Psoas muscle (tissue), 8 donors: Measurements from ENCODE around the gene HES7. TPM values are rescaled to one million over a fixed set of nuclear protein-coding genes. Genes with fewer than 3 reads are reported as not detected.
A peak's percentile ranks its signal among the peaks of the same experiment; 100 is the strongest.

Experiments used
- ATAC-seq, 4 donors: fragments of 200-7000 bp; cut with Tn5 transposase; one replicate each; pipeline ENCODE4 v1.9.1; 2020; ENCODE audit warnings: moderate library complexity in 3 of 4, mild to moderate bottlenecking in 2 of 4
- DNase-seq, 2 donors: peaks; one replicate each; pipeline ENCODE4 v3.0.0-alpha.2; 2020
- H3K27ac ChIP-seq: fragments of 200-600 bp; one replicate; pipeline ENCODE4 v1.8.0; 2022
- H3K27me3 ChIP-seq, 3 donors: fragments of 200-600 bp in 1 of 3; one replicate each; pipeline versions ENCODE4 v1.6.1 to v1.8.0; 2013 to 2022; ENCODE audit warnings: low read length in 2 of 3, mild to moderate bottlenecking in 2 of 3, moderate library complexity in 1 of 3; ENCODE audit not compliant: insufficient read depth in 3 of 3
- H3K36me3 ChIP-seq, 2 donors: fragments of 200-600 bp in 1 of 2; one replicate each; pipeline versions ENCODE4 v1.6.1 to v1.8.0; 2013 to 2022; ENCODE audit warnings: low read depth in 1 of 2, mild to moderate bottlenecking in 1 of 2, moderate library complexity in 1 of 2; ENCODE audit not compliant: insufficient read depth in 1 of 2
- H3K4me1 ChIP-seq: fragments of 200-600 bp; one replicate; pipeline ENCODE4 v1.8.0; 2022
- H3K4me3 ChIP-seq: fragments of 200-600 bp; one replicate; pipeline ENCODE4 v1.8.0; 2022; ENCODE audit warnings: mild to moderate bottlenecking
- H3K9me3 ChIP-seq: fragments of 200-600 bp; one replicate; pipeline ENCODE4 v1.8.0; 2022
- WGBS, 3 donors: extraction: QIAGEN DNeasy Blood & Tissue Kit; methylation state at CpG; one replicate each; pipeline versions ENCODE4 v1.1.6 to v1.1.7; 2013; 5-methylcytosine and 5-hydroxymethylcytosine counted together
- intact Hi-C, 2 donors: fragments of 100-400 bp; cut with DNase I; formaldehyde crosslinking; loops; one replicate each; pipeline versions ENCODE4 v1.11.0 to v1.14.2; 2022
- polyA plus RNA-seq, 3 donors: library from polyadenylated mRNA; stranded (reverse); fragments of 200-250 nt; gene quantifications; one replicate each; pipeline ENCODE4 v1.2.3, GENCODE V29; 2013
- total RNA-seq, 4 donors: library from RNA; stranded (reverse); fragmentation: NEBNext Ultra II Directional in 2 of 4; extraction: Animal tissue kit (Norgen Biotek cat#: 25700) in 2 of 4; gene quantifications; one replicate each; pipeline versions ENCODE4 v1.2.1 to v1.2.4, GENCODE V29; 2021 to 2023
- TF ChIP-seq, protein P1 (sequence below): fragments of 200-600 bp; IDR thresholded peaks from one replicate; pipeline ENCODE4 v1.8.0; 2022; ENCODE audit warnings: antibody characterized with exemption
- donor health status: healthy with polysubstance abuse.
- donor health status: DM: no; HTN: no; CAD: no; lungs with moderate emphysema.
- donor health status: Bipolar disorder and iron deficiency.
- donor health status: healthy.
- donor health status: DM: yes; HTN: yes; CAD: no.
- donor health status: DM: no; HTN: no; CAD: no.
- donor health status: DM: no; HTN: no; CAD: no.
- donor health status: DM: yes; HTN: yes; CAD: no.

The HES7 gene
- total and polyA plus RNA-seq, 7 donors: 0.10 to 0.30 TPM; not detected in 5

DNA sequence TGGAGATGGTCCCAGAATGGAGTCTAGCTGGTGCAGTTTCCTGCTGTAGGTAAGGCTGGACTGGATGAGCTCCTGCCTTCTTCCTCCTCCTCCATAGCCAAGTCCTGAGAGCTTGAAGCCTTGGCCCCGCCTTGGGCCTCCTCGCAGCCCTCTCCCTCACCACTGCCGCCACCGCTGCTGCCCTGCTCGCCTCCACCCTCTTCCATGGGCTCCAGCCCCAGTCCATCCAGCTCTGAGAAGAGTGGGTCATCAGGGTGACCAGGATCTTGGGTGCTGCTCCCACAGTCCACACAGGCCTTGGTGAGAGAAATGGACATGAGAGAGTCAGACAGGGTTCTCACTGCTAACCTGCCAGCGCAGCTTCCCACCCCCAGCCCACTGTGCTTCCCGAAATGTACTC, 17.1 kb upstream of the HES7 start:
- DNase-seq: peak in 1 of 2 donors; percentile 13
- TF ChIP-seq, protein P1, sequence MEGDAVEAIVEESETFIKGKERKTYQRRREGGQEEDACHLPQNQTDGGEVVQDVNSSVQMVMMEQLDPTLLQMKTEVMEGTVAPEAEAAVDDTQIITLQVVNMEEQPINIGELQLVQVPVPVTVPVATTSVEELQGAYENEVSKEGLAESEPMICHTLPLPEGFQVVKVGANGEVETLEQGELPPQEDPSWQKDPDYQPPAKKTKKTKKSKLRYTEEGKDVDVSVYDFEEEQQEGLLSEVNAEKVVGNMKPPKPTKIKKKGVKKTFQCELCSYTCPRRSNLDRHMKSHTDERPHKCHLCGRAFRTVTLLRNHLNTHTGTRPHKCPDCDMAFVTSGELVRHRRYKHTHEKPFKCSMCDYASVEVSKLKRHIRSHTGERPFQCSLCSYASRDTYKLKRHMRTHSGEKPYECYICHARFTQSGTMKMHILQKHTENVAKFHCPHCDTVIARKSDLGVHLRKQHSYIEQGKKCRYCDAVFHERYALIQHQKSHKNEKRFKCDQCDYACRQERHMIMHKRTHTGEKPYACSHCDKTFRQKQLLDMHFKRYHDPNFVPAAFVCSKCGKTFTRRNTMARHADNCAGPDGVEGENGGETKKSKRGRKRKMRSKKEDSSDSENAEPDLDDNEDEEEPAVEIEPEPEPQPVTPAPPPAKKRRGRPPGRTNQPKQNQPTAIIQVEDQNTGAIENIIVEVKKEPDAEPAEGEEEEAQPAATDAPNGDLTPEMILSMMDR: no peak
- intact Hi-C loops: loop anchor here in 1 of 2 donors (10.0 kb wide), 1 partner anchor 896 kb away; the partner anchor contains the start of gene GABARAP
- WGBS, 3 donors: 83 to 84% (median 84%) methylated on average over 7 of the region's 7 CpGs
- H3K36me3 ChIP-seq: peaks cover 10 to 70% of the 10 kb centered on the region in 2 donors
- no peaks in the 10 kb centered on the region for H3K9me3 ChIP-seq
- peaks cover 33% of the 10 kb centered on the region for H3K4me1 ChIP-seq
- ATAC-seq: no peak
- H3K27me3 ChIP-seq: no peaks in the 10 kb centered on the region
- peak overlapping the region; percentile 93 for H3K27ac ChIP-seq
- H3K4me3 ChIP-seq: no peak overlapping the region

GRCh38 chr17:8140065-8141029, 16.4 kb upstream of the HES7 start:
- DNase-seq (peak; percentile 33 to 72), ATAC-seq (peak in 3 of 4 donors; percentile 5 to 14 (median 11))
- intact Hi-C loops: loop anchor here in 1 of 2 donors (10.0 kb wide), 1 partner anchor 896 kb away; the partner anchor contains the start of gene GABARAP
- Histone ChIP-seq H3K9me3 (no peaks in the 10 kb centered on the region), H3K4me1 (peaks cover 33% of the 10 kb centered on the region), H3K36me3 (peaks cover 6 to 63% of the 10 kb centered on the region in 2 donors), H3K4me3 (no peak overlapping the region), H3K27me3 (no peaks in the 10 kb centered on the region), H3K27ac (peak overlapping the region; percentile 93)
- TF ChIP-seq, protein P1: no peak
- 55 to 70% (median 60%) methylated on average over 18 of the region's 18 CpGs for WGBS, 3 donors

GRCh38 chr17:8138672-8139371, 14.9 kb upstream of the HES7 start:
- intact Hi-C loops: loop anchor here (2.0 to 5.0 kb wide), 4 partner anchors 14 to 88 kb away; partner anchors contain the start of gene PER1 (in 1 of the 2)
- TF ChIP-seq, protein P1: peak; percentile 91
- Histone ChIP-seq H3K27ac (peak overlapping the region; percentile 93), H3K4me3 (peak overlapping the region; percentile 48), H3K4me1 (peaks cover 33% of the 10 kb centered on the region), H3K27me3 (no peaks in the 10 kb centered on the region), H3K36me3 (peaks cover 6 to 48% of the 10 kb centered on the region in 2 donors), H3K9me3 (no peaks in the 10 kb centered on the region)
- ATAC-seq: peak; percentile 81 to 87 (median 82)
- WGBS, 3 donors: 1 to 2% (median 2%) methylated on average over 46 of the region's 46 CpGs
- peak; percentile 91 to 97 for DNase-seq

DNA sequence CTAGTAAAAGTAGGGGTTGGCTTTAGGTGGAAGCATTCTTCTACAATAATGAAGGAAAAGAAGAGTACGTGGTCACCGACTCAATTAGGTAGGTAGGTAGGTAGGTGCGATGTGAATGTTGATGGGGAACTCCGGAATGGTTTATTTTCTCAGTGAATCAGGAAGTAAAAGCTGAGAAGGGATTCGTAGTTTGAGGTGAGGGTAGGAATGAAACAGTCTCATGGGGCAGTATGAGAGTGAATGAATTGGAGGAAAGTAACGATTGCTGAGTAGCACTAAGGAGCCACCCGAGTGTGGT, 14.4 kb upstream of the HES7 start:
- Histone ChIP-seq H3K4me3 (peak overlapping the region; percentile 48), H3K9me3 (no peaks in the 10 kb centered on the region), H3K36me3 (peaks cover 6 to 43% of the 10 kb centered on the region in 2 donors), H3K27me3 (no peaks in the 10 kb centered on the region), H3K27ac (peak overlapping the region; percentile 93), H3K4me1 (peaks cover 33% of the 10 kb centered on the region)
- WGBS, 3 donors: 5 to 10% (median 10%) methylated on average over 7 of the region's 7 CpGs
- TF ChIP-seq, protein P1: no peak
- intact Hi-C loops: loop anchor here (2.0 to 5.0 kb wide), 4 partner anchors 14 to 89 kb away; partner anchors contain the start of gene PER1 (in 1 of the 2)
- ATAC-seq: no peak
- DNase-seq: no peak
